Endothelial cell of umbilical vein (primary cell): Measurements from ENCODE around the gene DMPK. TPM values are rescaled to one million over a fixed set of nuclear protein-coding genes. Genes with fewer than 3 reads are reported as not detected.
A peak's percentile ranks its signal among the peaks of the same experiment; 100 is the strongest.

Source experiments
- BruUV-seq: library from RNA; stranded (reverse); fragments of 400-500 nt; replicated peaks from 2 replicates; lab custom pipeline; 2021; lab: Mats Ljungman, UMichigan
- CTCF ChIA-PET: fragments of 300-600, 350-600 bp; sonication (Branson Sonifier 250); formaldehyde crosslinking; loops from one replicate; lab custom pipeline; 2021; ENCODE audit warnings: antibody characterized with exemption, inconsistent platforms; lab: Charles Lee
- POLR2A ChIA-PET: fragments of 300-600, 350-600 bp; sonication (Branson Sonifier 250); formaldehyde crosslinking; loops from one replicate; lab custom pipeline; 2021; ENCODE audit warnings: antibody characterized with exemption, inconsistent platforms; lab: Charles Lee
- DNase-seq: peaks from one replicate; pipeline ENCODE4 v3.0.0-alpha.2; 2011; ENCODE audit warnings: low read depth, low spot score
- FAIRE-seq: peaks from 2 replicates; lab custom pipeline; 2011; peaks lifted over from hg19 to GRCh38; lab: Jason Lieb, UNC
- H2AFZ ChIP-seq: 2 replicates; pipeline ENCODE4 v1.6.0; 2012; ENCODE audit warnings: low read depth, low read length, control low read depth, inconsistent platforms
- H3K27ac ChIP-seq: 2 replicates; pipeline ENCODE4 v1.5.1; 2011; ENCODE audit warnings: low read depth, mild to moderate bottlenecking, control low read depth, low read length, moderate library complexity; ENCODE audit not compliant: insufficient read depth
- H3K27me3 ChIP-seq, 2 experiments: 2 replicates each; pipeline versions ENCODE4 v1.6.0 to v1.6.1; 2011; ENCODE audit warnings: low read length in 2 of 2, mixed read lengths in 1 of 2; ENCODE audit not compliant: control insufficient read depth in 2 of 2, insufficient read depth in 2 of 2
- H3K36me3 ChIP-seq, 2 experiments: 2 replicates in 1 of 2; 3 replicates in 1 of 2; pipeline ENCODE4 v1.5.1; 2011; ENCODE audit warnings: low read length in 2 of 2, mild to moderate bottlenecking in 1 of 2, moderate library complexity in 1 of 2; ENCODE audit not compliant: control insufficient read depth in 2 of 2, insufficient read depth in 2 of 2; ENCODE audit errors: extremely low read depth in 1 of 2
- H3K4me1 ChIP-seq: 3 replicates; pipeline ENCODE4 v1.5.1; 2011; ENCODE audit warnings: mild to moderate bottlenecking, low read length; ENCODE audit not compliant: control insufficient read depth, insufficient read depth; ENCODE audit errors: extremely low read depth
- H3K4me2 ChIP-seq: 2 replicates; pipeline ENCODE4 v1.6.1; 2011; ENCODE audit warnings: low read length, control low read depth, mixed read lengths; ENCODE audit not compliant: insufficient read depth
- H3K4me3 ChIP-seq, 3 experiments: fragments of 200-600 bp in 1 of 3; sonication (generic), shearing (Covaris generic) in 1 of 3; replicated peaks in 1 of 3; 2 replicates each; pipeline ENCODE4 v1.5.1; 2011 to 2016; ENCODE audit warnings: control low read depth in 3 of 3, low read length in 3 of 3, mild to moderate bottlenecking in 2 of 3, inconsistent platforms in 1 of 3, low read depth in 1 of 3, moderate library complexity in 1 of 3; ENCODE audit not compliant: insufficient read depth in 1 of 3
- H3K79me2 ChIP-seq: 2 replicates; pipeline ENCODE4 v1.6.0; 2012; ENCODE audit warnings: low read length, inconsistent platforms; ENCODE audit not compliant: control insufficient read depth, insufficient read depth
- H3K9ac ChIP-seq: replicated peaks from 2 replicates; pipeline ENCODE3; 2011; ENCODE audit warnings: low read length, control low read depth; ENCODE audit not compliant: insufficient read depth; ENCODE audit errors: extremely low read depth
- H3K9me1 ChIP-seq: replicated peaks from 3 replicates; pipeline ENCODE4 v1.6.0; 2011; ENCODE audit warnings: mild to moderate bottlenecking, low read length; ENCODE audit not compliant: control insufficient read depth, insufficient read depth; ENCODE audit errors: extremely low read depth
- H3K9me3 ChIP-seq: replicated peaks from 2 replicates; pipeline ENCODE4 v1.5.1; 2012; ENCODE audit warnings: low read length, inconsistent platforms; ENCODE audit not compliant: control insufficient read depth, insufficient read depth
- H4K20me1 ChIP-seq: replicated peaks from 2 replicates; pipeline ENCODE3; 2011; ENCODE audit warnings: mild to moderate bottlenecking, low read length; ENCODE audit not compliant: control insufficient read depth, insufficient read depth; ENCODE audit errors: extremely low read depth
- EZH2 ChIP-seq: IDR thresholded peaks from 2 replicates; pipeline ENCODE4 v1.6.1; 2012; ENCODE audit warnings: borderline replicate concordance, low read depth, mild to moderate bottlenecking, moderate library complexity, low read length, inconsistent platforms; ENCODE audit not compliant: severe bottlenecking
- GATA2 ChIP-seq: IDR thresholded peaks from 2 replicates; pipeline ENCODE4 v1.7.0; 2011; ENCODE audit warnings: low read depth, mild to moderate bottlenecking, moderate library complexity, mixed read lengths, low read length; ENCODE audit not compliant: insufficient read length, insufficient read depth
- MYC ChIP-seq: IDR thresholded peaks from one replicate; pipeline ENCODE4 v1.6.1; 2011; ENCODE audit warnings: mild to moderate bottlenecking, low read depth, low read length
- POLR2A ChIP-seq: IDR thresholded peaks from 2 replicates; pipeline ENCODE4 v1.6.1; 2012; ENCODE audit warnings: low read depth, mild to moderate bottlenecking, control low read depth, low read length
- POLR2AphosphoS5 ChIP-seq: IDR thresholded peaks from 2 replicates; pipeline ENCODE4 v1.6.1; 2012; ENCODE audit warnings: low read depth, mild to moderate bottlenecking, control low read depth, low read length, moderate library complexity; ENCODE audit not compliant: insufficient read depth
- dilution Hi-C: fragments of 300-500 bp; cut with MboI; formaldehyde crosslinking; loops from one replicate; pipeline ENCODE4 v1.15.0; 2019; ENCODE audit warnings: low sequenced_read_pairs; ENCODE audit not compliant: extremely low pct_ligation_motif_present
- intact Hi-C: fragments of 100-400 bp; cut with micrococcal nuclease; formaldehyde crosslinking; loops from one replicate; pipeline ENCODE4 v1.10.0; 2022
- polyA plus RNA-seq, 4 experiments: library from polyadenylated mRNA; depleted of rRNA in 3 of 4; stranded (reverse) in 3 of 4; unstranded in 1 of 4; fragments of >200 nt; gene quantifications; 2 replicates each; pipeline versions ENCODE4 v1.2.1 to v1.2.3, GENCODE V29; 2011 to 2012; ENCODE audit warnings: missing spikeins in 1 of 4
- total RNA-seq: library from RNA; stranded (reverse); gene quantifications from 2 replicates; pipeline ENCODE4 v1.2.3, GENCODE V29; 2021
- TF ChIP-seq, protein P1 (sequence below): IDR thresholded peaks from 2 replicates; pipeline ENCODE4 v1.6.1; 2011; ENCODE audit not compliant: insufficient read depth, insufficient read length
- TF ChIP-seq, protein P2 (sequence below), 2 donors: IDR thresholded peaks; 1 replicate in 1 of 2; 2 replicates in 1 of 2; pipeline ENCODE4 v1.5.1; 2011; ENCODE audit warnings: low read length in 2 of 2, mild to moderate bottlenecking in 2 of 2, moderate library complexity in 2 of 2, control low read depth in 1 of 2, inconsistent platforms in 1 of 2, low read depth in 1 of 2; ENCODE audit not compliant: insufficient read depth in 1 of 2; ENCODE audit errors: extremely low read depth in 1 of 2

The DMPK gene
- total and polyA plus RNA-seq, 2 donors (not counting 3 experiments of a cell fraction or from before 2014, with no cell fraction given) = 36.6 to 73.3 TPM

DNA sequence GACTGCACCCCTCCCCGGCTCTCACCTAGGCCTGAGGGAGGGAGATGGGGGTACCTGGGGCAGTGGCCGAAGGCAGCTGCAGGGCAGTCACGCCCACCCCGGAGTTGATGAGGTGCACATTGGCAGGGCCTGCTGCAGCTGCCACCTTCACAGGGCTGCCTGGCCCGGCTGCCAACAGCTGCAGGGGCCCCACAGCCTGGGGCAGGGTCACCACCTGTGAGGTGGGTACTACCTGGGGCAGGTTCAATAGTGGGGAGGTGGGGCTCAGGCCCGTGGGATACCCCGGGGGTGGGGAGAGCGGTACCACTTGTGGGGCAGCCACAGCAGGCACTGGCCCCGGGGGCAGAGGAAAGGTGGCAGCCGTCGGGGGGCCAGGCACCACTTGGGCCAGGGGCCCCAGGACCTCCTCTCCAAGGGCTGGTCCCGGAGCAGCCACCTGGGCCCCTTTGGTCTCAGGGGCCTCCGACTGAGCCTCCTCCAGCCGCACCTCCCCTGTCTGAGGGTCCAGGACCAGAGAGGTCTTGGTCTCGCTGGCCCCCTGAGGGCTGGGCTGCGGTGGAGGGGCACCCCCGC, 15.9 kb downstream of the DMPK start:
- BruUV-seq = no TSS peak

DNA sequence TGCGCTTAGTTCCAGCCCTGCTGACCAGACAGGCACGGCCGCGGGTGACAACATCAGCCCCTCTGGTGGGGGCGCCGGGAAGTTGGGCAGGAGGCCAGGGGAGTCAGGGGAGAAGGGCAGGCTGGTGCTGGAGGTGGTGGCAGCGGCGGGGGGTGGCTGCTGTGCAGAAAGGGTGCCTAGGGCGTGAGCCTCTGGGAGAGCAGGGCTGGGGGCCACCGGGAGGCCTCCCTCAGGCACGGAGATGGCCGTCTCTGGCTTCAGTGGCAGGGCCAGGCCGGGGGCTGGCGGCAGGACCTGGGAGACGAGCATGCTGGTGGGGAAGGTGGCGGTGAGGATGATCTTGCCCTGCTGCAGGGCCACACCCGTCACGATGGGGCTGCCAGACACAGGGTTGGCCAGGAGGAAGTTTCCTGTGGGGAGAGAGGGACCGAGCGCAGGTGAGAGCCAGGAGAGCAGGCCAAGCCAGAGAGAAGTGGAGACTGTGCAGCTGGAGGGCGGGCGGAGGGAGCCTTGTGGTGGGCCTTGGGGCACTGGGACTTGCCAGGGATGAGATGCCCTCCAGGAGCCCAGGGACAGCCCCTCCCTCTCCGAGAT, 16.5 kb downstream of the DMPK start:
- intact Hi-C loops = no loop called here
- no peak overlapping the region for H3K9ac ChIP-seq
- BruUV-seq = no TSS peak

More for the DNA sequence above, 15.9 kb downstream of the DMPK start:
- Histone ChIP-seq H3K9me1 (no peaks in the 10 kb centered on the region), H3K27ac (no peak overlapping the region), H3K27me3 (no peaks in the 10 kb centered on the region), H3K9me3 (no peaks in the 10 kb centered on the region), H2AFZ (peak overlapping the region; percentile 59), H3K9ac (peak overlapping the region; percentile 65), H3K4me1 (peaks cover 14% of the 10 kb centered on the region), H4K20me1 (no peaks in the 10 kb centered on the region), H3K4me2 (peak overlapping the region; percentile 66), H3K79me2 (peaks cover 2% of the 10 kb centered on the region), H3K4me3 (peak overlapping the region in 1 of 3 experiments; percentile 82), H3K36me3 (no peaks in the 10 kb centered on the region)
- dilution Hi-C loops (no loop called here), intact Hi-C loops (no loop called here)
- TF ChIP-seq GATA2 (no peak), EZH2 (no peak), MYC (no peak)
- TF ChIP-seq, protein P1, sequence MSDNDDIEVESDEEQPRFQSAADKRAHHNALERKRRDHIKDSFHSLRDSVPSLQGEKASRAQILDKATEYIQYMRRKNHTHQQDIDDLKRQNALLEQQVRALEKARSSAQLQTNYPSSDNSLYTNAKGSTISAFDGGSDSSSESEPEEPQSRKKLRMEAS = no peak
- no peak for DNase-seq
- POLR2A ChIA-PET = no interaction called here
- no peak for FAIRE-seq
- CTCF ChIA-PET = interaction anchor here (2.4 to 6.7 kb wide), 4 partner anchors 8 to 73 kb away, joined by 10 to 125 read pairs (median 54); partner anchors contain the start of genes QPCTL and SNRPD2

More for the DNA sequence above, 16.5 kb downstream of the DMPK start:
- POLR2A ChIA-PET = no interaction called here
- DNase-seq = no peak
- no peaks in the 10 kb centered on the region for H3K9me3 ChIP-seq
- no peaks in the 10 kb centered on the region for H4K20me1 ChIP-seq
- H3K27me3 ChIP-seq = no peaks in the 10 kb centered on the region
- TF ChIP-seq POLR2AphosphoS5 (no peak), POLR2A (no peak), EZH2 (no peak)
- TF ChIP-seq, protein P1 = no peak
- TF ChIP-seq, protein P2, sequence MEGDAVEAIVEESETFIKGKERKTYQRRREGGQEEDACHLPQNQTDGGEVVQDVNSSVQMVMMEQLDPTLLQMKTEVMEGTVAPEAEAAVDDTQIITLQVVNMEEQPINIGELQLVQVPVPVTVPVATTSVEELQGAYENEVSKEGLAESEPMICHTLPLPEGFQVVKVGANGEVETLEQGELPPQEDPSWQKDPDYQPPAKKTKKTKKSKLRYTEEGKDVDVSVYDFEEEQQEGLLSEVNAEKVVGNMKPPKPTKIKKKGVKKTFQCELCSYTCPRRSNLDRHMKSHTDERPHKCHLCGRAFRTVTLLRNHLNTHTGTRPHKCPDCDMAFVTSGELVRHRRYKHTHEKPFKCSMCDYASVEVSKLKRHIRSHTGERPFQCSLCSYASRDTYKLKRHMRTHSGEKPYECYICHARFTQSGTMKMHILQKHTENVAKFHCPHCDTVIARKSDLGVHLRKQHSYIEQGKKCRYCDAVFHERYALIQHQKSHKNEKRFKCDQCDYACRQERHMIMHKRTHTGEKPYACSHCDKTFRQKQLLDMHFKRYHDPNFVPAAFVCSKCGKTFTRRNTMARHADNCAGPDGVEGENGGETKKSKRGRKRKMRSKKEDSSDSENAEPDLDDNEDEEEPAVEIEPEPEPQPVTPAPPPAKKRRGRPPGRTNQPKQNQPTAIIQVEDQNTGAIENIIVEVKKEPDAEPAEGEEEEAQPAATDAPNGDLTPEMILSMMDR (IDR thresholded peaks at IDR 0.05; ENCODE audit: extremely low read depth in 1 of 2, insufficient read depth in 1 of 2, low read depth in 1 of 2, low read length in 2 of 2) = no peak
- H3K4me2 ChIP-seq = no peak overlapping the region
- dilution Hi-C loops = no loop called here
- H3K4me3 ChIP-seq = no peak overlapping the region
- H3K9me1 ChIP-seq = no peaks in the 10 kb centered on the region
- H3K79me2 ChIP-seq = peaks cover 2% of the 10 kb centered on the region
- no peaks in the 10 kb centered on the region for H3K36me3 ChIP-seq
- CTCF ChIA-PET = interaction anchor here (6.7 kb wide), 1 partner anchor 73 kb away, joined by 56 read pairs; the partner anchor contains the start of genes QPCTL and SNRPD2
- peaks cover 10% of the 10 kb centered on the region for H3K4me1 ChIP-seq
- no peak overlapping the region for H2AFZ ChIP-seq
- H3K27ac ChIP-seq = no peak overlapping the region
- FAIRE-seq = no peak
